Mammary epithelial cell (primary cell): ENCODE results near the gene COL19A1.

ENCODE experiments used
- CTCF ChIP-seq, 2 donors: IDR thresholded peaks in 1 of 2; conservative IDR thresholded peaks in 1 of 2; 2 replicates each; pipeline ENCODE4 v1.5.1; 2011 to 2012; ENCODE audit warnings: inconsistent platforms in 2 of 2, low read length in 2 of 2, mild to moderate bottlenecking in 2 of 2, control low read depth in 1 of 2, low read depth in 1 of 2; ENCODE audit not compliant: insufficient read depth in 1 of 2; ENCODE audit errors: extremely low read depth in 1 of 2
- EZH2 ChIP-seq: IDR thresholded peaks from 2 replicates; pipeline ENCODE4 v1.6.1; 2012; ENCODE audit warnings: low read length, inconsistent platforms, borderline replicate concordance

GRCh38 chr6:70253923-70254322 is 387.6 kb downstream of the COL19A1 start:
- TF ChIP-seq CTCF (conservative IDR thresholded peaks at IDR 0.05 in 1 of 2, IDR thresholded peaks at IDR 0.05 in 1 of 2; ENCODE audit: extremely low read depth in 1 of 2, insufficient read depth in 1 of 2, low read depth in 1 of 2, low read length in 2 of 2), result no peak
- no peak for TF ChIP-seq EZH2
